Activated CD4-positive, alpha-beta T cell treated with anti-CD3 and anti-CD28 coated beads, Interleukin-2, amount 50 U/mL, for 48 hours (primary cell): ENCODE measurements around the gene NFAT5.
"Not testable (repeated sequence)": the region's sequence is repeated elsewhere in the genome, so short reads cannot be mapped to it uniquely, and the experiment has no call there.

Experiments
- DNase-seq, 2 experiments: peaks; one replicate each; pipeline ENCODE4 v3.0.0-alpha.2; 2020

The NFAT5 gene

DNA sequence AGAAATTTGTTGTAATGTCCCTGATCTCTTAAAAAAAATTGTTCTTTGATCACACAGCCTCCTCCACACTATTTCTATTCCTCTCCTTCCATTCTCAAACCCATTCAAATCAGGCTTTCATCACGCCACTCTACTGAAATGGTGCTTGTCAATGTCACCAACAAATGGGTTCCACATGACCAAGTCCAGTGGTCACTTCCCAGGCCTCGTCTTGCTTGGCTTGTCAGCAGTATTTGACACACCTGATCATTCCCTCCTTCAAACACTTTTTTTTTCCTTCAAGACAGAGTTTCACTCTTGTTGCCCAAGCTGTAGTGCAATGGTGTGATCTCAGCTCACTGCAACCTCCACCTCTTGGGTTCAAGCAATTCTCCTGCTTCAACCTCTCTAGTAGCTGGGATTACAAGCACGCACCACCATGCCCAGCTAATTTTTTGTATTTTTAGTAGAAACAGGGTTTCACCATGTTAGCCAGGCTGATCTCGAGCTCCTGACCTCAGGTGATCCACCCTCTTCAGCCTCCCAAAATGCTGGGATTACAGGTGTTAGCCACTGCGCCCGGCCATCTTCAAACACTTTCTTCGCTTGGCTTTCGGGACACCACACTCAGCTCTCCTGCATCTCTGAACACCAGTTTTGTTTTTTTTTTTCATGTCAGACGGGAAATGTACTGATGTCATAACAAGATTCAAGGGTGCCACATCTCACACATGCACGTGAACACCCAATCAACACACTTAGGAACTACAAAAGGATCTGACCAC is 142.3 kb downstream of the NFAT5 start:
- DNase-seq, result no peak

GRCh38 chr16:69709456-69710084 is 143.8 kb downstream of the NFAT5 start:
- DNase-seq, result no peak

DNA sequence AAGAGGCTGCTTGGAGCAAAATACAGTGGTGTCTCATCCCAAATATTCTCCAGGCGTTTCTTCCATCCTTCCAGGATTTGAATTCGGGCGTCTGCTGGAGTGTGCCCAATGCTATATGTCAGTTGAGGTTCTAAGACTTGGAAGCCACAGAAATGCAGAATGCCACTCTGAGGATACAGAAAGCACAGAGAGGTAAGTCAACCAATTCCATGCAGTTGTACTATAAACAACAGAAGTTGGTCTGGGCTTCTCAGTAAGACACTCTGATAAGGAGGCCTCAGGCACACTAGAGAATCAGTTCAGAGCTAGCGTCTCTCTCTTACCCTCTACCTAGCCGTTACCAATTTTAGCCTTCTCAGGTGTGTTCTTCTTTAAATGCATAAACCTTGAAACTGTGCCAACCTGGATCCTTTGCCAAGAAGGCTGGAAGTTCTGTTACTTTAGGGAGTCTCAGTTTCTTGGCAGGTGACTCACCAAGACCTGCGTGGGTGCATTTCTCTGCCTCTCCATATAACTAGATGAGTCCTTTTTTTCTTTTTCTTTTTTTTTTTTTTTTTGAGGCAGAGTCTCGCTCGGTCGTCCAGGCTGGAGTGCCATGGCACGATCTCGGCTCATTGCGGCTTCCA is 145.5 kb downstream of the NFAT5 start:
- DNase-seq, result peak in 1 of 2 experiments; percentile 17

DNA sequence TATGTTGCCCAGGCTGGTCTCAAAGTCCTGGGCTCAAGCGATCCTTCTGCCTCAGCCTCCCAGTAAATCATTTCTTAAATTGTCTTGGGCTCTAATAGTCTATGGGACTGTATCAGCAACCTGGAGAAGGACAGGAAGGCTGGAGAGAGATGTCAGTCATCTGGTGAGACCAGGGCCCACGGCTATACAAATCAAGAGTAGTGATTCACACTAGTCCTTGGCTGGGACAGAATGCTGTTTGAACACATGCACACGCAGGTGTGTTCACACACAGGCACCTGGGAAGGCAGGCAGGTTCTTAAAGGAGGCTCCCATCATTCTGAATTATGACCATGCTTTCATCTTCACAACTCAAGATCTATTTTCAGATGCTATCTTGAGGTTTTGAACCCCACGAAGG is 146.5 kb downstream of the NFAT5 start:
- DNase-seq, result no peak

DNA sequence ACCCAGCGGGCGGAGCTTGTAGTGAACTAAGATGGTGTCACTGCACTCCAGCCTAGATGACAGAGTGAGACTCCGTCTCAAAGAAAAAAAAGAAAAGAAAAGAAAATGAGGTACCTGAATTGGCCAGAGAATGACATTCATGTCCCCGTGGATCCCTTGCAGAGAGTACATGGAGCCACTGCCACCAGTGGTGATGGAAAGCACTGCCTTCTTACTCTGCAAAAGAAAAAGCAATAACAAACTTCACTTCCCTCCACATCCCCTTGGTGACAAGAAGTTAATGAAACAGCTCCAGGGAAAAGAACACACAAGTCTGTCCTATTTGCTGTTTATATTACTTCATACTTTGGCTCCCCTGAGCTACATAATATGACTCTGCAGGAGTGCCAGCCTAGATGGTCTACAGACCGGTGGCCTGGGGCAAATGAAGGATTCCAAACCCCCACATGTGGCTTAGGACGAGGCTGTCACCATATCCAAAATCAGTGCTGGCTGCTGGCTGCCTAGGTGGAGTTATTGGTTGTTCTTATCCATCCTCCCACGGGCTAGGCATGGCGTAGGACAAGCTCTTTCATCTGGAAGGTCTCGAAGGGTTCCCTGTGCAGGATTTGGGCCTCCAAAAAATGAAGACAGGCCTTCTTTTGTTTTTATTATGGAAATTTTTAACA is 147.3 kb downstream of the NFAT5 start:
- no peak for DNase-seq

DNA sequence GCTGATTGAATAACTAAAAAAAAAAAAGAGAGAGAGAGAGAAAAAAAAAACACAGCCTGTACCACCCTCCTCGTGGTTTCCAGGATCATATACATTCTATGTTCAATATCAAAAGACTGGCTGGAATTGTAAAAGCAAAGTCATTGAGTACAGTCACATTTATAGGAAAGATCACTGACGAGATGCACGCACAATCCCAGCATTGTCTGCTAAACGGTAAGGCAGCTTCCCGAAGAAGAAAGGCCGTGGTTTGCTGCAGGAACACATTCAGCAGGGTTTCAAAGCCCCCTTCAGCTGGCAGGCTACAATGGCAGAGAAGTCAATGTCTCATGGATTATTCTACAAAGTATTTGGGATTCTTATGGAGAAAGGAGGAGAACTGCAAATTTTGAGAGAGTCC is 151.3 kb downstream of the NFAT5 start:
- no peak for DNase-seq

- no peak for DNase-seq
Observed at GRCh38 chr16:69718111-69718764, 152.5 kb downstream of the NFAT5 start.

DNA sequence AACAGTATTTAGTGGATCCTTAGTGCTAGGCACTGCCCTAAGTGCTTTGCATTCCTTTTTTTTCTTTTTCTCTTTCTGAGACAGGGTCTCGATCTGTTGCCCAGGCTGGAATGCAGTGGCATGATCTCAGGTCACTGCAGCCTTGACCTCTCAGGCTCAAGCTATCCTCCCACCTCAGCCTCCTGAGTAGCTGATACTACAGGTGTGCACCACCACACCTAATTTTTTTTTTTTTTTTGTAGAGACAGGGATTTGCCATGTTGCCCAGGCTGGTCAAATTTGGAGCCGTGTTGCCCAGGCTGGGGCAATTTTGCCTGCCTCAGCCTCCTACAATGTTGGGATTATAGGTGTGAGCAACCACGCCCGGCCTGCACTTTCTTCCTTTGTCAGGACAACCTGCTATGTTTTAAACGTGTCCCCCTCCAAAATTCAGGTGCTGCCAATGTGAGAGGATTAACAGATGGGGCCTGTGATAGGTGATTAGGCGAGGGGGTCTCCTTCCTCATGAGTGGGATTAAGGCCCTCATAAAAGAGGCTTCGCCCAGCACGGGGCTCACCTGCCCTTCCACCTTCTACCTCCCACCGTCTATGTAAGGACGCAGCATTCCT is 155.2 kb downstream of the NFAT5 start:
- DNase-seq, result no peak

DNA sequence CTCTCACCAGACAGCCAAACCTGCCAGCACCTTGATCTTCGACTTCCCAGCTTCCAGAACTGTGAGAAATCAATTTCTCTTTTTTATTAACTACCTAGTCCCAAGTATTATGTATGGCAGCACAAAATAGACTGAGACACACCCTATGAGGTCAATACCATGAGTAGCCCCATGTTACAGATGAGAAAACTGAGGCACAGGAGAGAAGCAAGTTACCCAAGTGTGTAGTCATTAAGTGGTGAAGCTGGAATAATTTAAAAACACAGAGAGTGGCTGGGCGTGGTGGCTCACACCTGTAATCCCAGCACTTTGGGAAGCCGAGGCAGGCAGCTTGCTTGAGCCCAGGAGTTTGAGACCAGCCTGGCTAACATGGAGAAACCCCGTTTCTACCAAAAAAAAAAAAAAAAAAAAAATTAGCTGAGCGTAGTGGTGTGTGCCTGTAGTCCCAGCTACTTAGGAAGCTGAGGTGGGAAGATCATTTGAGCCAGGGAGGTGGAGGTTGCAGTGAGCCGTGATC is 155.7 kb downstream of the NFAT5 start:
- DNase-seq, result no peak

- DNase-seq, result no peak
Observed at GRCh38 chr16:69724414-69724873, 158.7 kb downstream of the NFAT5 start.

- DNase-seq, result no peak
Observed at GRCh38 chr16:69724981-69725479, 159.3 kb downstream of the NFAT5 start.

- no peak for DNase-seq
Observed at GRCh38 chr16:69725480-69726312, 159.9 kb downstream of the NFAT5 start.

GRCh38 chr16:69726313-69727060 is 160.7 kb downstream of the NFAT5 start, which contains the start of gene NQO1:
Gene NQO1 (minus strand): TSS chr16:69726560. CDS start chr16:69726439, 121 bp downstream.
- peak; percentile 93 to 94 for DNase-seq

DNA sequence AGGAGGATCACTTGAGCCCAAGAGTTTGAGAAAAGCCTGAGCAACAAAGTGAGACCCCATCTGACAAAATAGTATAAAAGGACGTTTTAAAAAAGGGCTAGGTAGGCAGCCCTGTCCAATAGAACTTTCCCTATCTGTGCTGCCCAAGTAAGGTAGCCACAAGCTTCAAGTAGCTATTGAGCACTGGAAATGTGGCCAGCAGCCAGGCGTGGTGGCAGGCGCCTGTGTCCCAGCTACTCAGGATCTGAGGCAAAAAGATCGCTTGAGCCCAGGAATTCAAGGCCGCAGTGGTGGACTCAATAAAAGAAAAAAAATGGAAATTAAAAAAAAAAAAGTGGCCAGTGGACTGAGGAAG is 162.1 kb downstream of the NFAT5 start:
- DNase-seq, result no peak

DNA sequence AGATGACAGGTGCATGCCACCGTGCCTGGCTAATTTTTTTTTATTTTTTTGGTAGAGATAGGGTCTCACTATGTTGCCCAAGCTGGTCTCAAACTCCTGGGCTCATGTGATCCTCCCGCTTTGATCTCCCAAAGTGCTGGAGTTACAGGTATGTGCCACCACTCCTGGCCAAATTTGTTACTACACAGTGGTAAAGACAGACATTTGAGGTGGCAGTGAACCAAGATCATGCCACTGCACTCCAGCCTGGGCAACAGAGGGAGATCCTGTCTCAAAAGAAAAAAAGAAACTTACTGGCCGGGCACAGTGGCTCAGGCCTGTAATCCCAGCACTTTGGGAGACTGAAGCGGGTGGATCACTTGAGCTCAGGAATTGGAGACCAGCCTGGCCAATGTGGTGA is 163.3 kb downstream of the NFAT5 start:
- not testable (repeated sequence) for DNase-seq

- DNase-seq, result not testable (repeated sequence)
Observed at GRCh38 chr16:69731280-69731679, 165.5 kb downstream of the NFAT5 start.

- no peak for DNase-seq
Observed at GRCh38 chr16:69732101-69732500, 166.3 kb downstream of the NFAT5 start.

DNA sequence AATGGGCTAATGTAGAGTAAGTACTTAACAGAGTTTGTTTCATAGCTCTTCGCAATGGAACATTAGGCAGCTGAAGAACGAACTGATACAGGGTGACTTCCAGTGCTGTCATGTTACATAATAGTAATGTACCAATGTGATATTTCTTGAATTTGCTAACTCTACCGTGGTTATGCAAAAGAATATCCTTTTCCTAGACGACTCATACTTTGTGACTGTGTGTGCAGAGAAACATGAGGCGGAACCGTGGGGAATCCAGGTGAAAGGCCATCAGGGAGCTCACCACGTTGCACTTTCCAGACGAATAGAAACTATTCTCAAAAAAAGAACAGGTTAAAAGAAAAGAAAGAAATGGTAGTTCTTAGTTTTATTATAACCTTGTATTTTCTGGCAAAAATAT is 175.8 kb downstream of the NFAT5 start:
- DNase-seq, result no peak

GRCh38 chr16:69741951-69742904 is 176.5 kb downstream of the NFAT5 start:
- DNase-seq, result no peak
